A549 (cell line): Measurements from ENCODE around the gene FOXN4.

Source experiments
- CEBPB ChIP-seq, 2 experiments: fragments of >200 bp in 1 of 2; sonication (Bioruptor Twin) in 1 of 2; formaldehyde crosslinking in 1 of 2; IDR thresholded peaks; 2 replicates each; pipeline ENCODE4 v1.6.1; 2012 to 2016
- E2F6 ChIP-seq: IDR thresholded peaks from 2 replicates; pipeline ENCODE4 v1.6.1; 2012; ENCODE audit warnings: low read depth, borderline replicate concordance
- EP300 ChIP-seq, 2 experiments: fragments of >200 bp; sonication (Bioruptor Twin); formaldehyde crosslinking; IDR thresholded peaks; 2 replicates in 1 of 2; 3 replicates in 1 of 2; pipeline ENCODE4 v1.6.1; 2016 to 2017
- ESRRA ChIP-seq: fragments of 150-350 bp; IDR thresholded peaks from 2 replicates; pipeline ENCODE4 v1.6.1; 2014; ENCODE audit warnings: mild to moderate bottlenecking, low read length, borderline replicate concordance
- HMGXB4 ChIP-seq: fragments of 250-450 bp; sonication (Bioruptor Pico); IDR thresholded peaks from 2 replicates; pipeline ENCODE4 v1.5.0; 2021; ENCODE audit warnings: mild to moderate bottlenecking, moderate library complexity, borderline replicate concordance
- JUN ChIP-seq, 2 experiments: fragments of >200 bp; sonication (Bioruptor Twin); formaldehyde crosslinking; IDR thresholded peaks; 2 replicates in 1 of 2; 3 replicates in 1 of 2; pipeline ENCODE4 v1.6.1; 2016 to 2017
- MYC ChIP-seq: IDR thresholded peaks from 2 replicates; pipeline ENCODE4 v1.6.1; 2012; ENCODE audit warnings: mild to moderate bottlenecking, inconsistent platforms, low read length, improper control_type of control experiment, borderline replicate concordance
- PHF8 ChIP-seq: fragments of 200-600 bp; sonication (generic); IDR thresholded peaks from 2 replicates; pipeline ENCODE4 v1.6.1; 2016; ENCODE audit warnings: low read depth, mild to moderate bottlenecking, antibody characterized with exemption, moderate library complexity, borderline replicate concordance
- RAD21 ChIP-seq, 2 experiments: fragments of >200 bp in 1 of 2; sonication (Bioruptor Twin) in 1 of 2; formaldehyde crosslinking in 1 of 2; IDR thresholded peaks in 1 of 2; conservative IDR thresholded peaks in 1 of 2; 2 replicates in 1 of 2; 3 replicates in 1 of 2; pipeline ENCODE4 v1.6.1; 2012 to 2018; ENCODE audit warnings: inconsistent platforms in 1 of 2
- SREBF2 ChIP-seq: fragments of 450-650 bp; IDR thresholded peaks from 2 replicates; pipeline ENCODE4 v1.6.1; 2014; ENCODE audit warnings: mild to moderate bottlenecking, moderate library complexity
- TF ChIP-seq, protein P1 (sequence below): fragments of >200 bp; sonication (Bioruptor Twin); formaldehyde crosslinking; IDR thresholded peaks from 3 replicates; pipeline ENCODE4 v1.5.1; 2016
- TF ChIP-seq, protein P2 (sequence below): fragments of 150-350 bp; IDR thresholded peaks from 2 replicates; pipeline ENCODE4 v1.6.1; 2014; ENCODE audit warnings: low read depth, mild to moderate bottlenecking, low read length
- TF ChIP-seq, protein P3 (sequence below): IDR thresholded peaks from 2 replicates; pipeline ENCODE4 v1.6.1; 2012

DNA sequence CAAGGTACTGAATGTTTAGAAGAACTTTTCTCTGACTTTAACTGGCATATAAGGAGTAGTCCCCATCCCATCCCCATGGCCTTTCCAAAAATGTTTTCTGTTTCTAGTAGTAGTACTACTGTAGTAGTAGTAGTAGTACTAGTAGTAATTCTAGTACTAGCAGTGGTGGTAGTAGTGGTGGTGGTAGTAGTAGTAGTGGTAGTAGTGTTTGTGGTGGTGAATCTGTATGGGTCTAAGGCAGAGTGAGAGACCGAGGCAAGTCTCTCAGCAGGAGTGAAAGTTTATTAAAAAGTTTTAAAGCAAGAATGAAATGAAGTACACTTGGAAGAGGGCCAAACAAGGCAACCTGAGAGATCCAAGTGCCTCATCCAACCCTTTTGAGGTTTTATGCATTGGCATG lies 58.6 kb downstream of the FOXN4 start:
- TF ChIP-seq CEBPB (IDR thresholded peaks at IDR 0.05) (no peak), SREBF2 (no peak), RAD21 (conservative IDR thresholded peaks at IDR 0.05 in 1 of 2, IDR thresholded peaks at IDR 0.05 in 1 of 2) (no peak), E2F6 (no peak), ESRRA (no peak), JUN (IDR thresholded peaks at IDR 0.05) (no peak), HMGXB4 (CRISPR knock-in tag) (no peak), EP300 (IDR thresholded peaks at IDR 0.05) (no peak), MYC (no peak), PHF8 (no peak)
- TF ChIP-seq, protein P1, sequence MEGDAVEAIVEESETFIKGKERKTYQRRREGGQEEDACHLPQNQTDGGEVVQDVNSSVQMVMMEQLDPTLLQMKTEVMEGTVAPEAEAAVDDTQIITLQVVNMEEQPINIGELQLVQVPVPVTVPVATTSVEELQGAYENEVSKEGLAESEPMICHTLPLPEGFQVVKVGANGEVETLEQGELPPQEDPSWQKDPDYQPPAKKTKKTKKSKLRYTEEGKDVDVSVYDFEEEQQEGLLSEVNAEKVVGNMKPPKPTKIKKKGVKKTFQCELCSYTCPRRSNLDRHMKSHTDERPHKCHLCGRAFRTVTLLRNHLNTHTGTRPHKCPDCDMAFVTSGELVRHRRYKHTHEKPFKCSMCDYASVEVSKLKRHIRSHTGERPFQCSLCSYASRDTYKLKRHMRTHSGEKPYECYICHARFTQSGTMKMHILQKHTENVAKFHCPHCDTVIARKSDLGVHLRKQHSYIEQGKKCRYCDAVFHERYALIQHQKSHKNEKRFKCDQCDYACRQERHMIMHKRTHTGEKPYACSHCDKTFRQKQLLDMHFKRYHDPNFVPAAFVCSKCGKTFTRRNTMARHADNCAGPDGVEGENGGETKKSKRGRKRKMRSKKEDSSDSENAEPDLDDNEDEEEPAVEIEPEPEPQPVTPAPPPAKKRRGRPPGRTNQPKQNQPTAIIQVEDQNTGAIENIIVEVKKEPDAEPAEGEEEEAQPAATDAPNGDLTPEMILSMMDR, result no peak
- TF ChIP-seq, protein P2, sequence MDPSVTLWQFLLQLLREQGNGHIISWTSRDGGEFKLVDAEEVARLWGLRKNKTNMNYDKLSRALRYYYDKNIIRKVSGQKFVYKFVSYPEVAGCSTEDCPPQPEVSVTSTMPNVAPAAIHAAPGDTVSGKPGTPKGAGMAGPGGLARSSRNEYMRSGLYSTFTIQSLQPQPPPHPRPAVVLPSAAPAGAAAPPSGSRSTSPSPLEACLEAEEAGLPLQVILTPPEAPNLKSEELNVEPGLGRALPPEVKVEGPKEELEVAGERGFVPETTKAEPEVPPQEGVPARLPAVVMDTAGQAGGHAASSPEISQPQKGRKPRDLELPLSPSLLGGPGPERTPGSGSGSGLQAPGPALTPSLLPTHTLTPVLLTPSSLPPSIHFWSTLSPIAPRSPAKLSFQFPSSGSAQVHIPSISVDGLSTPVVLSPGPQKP, result no peak
- TF ChIP-seq, protein P3, sequence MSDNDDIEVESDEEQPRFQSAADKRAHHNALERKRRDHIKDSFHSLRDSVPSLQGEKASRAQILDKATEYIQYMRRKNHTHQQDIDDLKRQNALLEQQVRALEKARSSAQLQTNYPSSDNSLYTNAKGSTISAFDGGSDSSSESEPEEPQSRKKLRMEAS, result no peak
